SK-N-SH (cell line): ENCODE results near the gene CFDP1. TPM values are rescaled to one million over a fixed set of nuclear protein-coding genes. Genes with fewer than 3 reads are reported as not detected.

Experiments used
- CTCF ChIA-PET: fragments of 300-600, 350-600 bp; formaldehyde crosslinking; extraction: SDS; loops from one replicate; lab custom pipeline; 2021; lab: Yijun Ruan, JAX
- POLR2A ChIA-PET: fragments of 350-600 bp; sonication (Branson Sonifier 250); formaldehyde crosslinking; extraction: SDS; loops from one replicate; lab custom pipeline; 2020; ENCODE audit warnings: antibody characterized with exemption, inconsistent platforms; lab: Yijun Ruan, JAX
- DNase-seq: peaks from one replicate; pipeline ENCODE4 v3.0.0; 2012
- H2AFZ ChIP-seq: fragments of 200-600 bp; sonication (generic); 2 replicates; pipeline ENCODE4 v1.8.1; 2016; ENCODE audit warnings: antibody characterized with exemption, mild to moderate bottlenecking, low read depth
- H3F3A ChIP-seq: fragments of 200-600 bp; sonication (generic); replicated peaks from 2 replicates; pipeline ENCODE3; 2016; ENCODE audit warnings: antibody characterized with exemption, mild to moderate bottlenecking; ENCODE audit not compliant: insufficient read depth
- H3K27ac ChIP-seq, 2 experiments: fragments of 200-500 bp in 1 of 2; fragments of 200-600 bp in 1 of 2; sonication (Bioruptor generic) in 1 of 2; sonication (generic), shearing (Covaris generic) in 1 of 2; 2 replicates each; pipeline versions ENCODE4 v1.5.1 to v1.6.1; 2014 to 2016; ENCODE audit warnings: low read depth in 2 of 2, inconsistent platforms in 1 of 2, low read length in 1 of 2, mild to moderate bottlenecking in 1 of 2, mixed read lengths in 1 of 2
- H3K27me3 ChIP-seq: fragments of 200-600 bp; sonication (generic), shearing (Covaris generic); 2 replicates; pipeline ENCODE4 v1.6.1; 2016; ENCODE audit warnings: mixed run types; ENCODE audit not compliant: insufficient read depth
- H3K36me3 ChIP-seq, 2 experiments: fragments of 200-500 bp in 1 of 2; fragments of 200-600 bp in 1 of 2; sonication (Bioruptor generic) in 1 of 2; sonication (generic) in 1 of 2; replicated peaks in 1 of 2; 2 replicates each; pipeline versions ENCODE3 to v1.5.1; 2014 to 2016; ENCODE audit warnings: low read length in 1 of 2, mild to moderate bottlenecking in 1 of 2; ENCODE audit not compliant: insufficient read depth in 2 of 2, control insufficient read depth in 1 of 2
- H3K4me1 ChIP-seq, 2 experiments: fragments of 200-500 bp in 1 of 2; fragments of 200-600 bp in 1 of 2; sonication (Bioruptor generic) in 1 of 2; sonication (generic), shearing (Covaris generic) in 1 of 2; 2 replicates each; pipeline versions ENCODE4 v1.5.1 to v1.6.1; 2014 to 2016; ENCODE audit warnings: low read depth in 1 of 2, low read length in 1 of 2, mixed run types in 1 of 2; ENCODE audit not compliant: insufficient read depth in 2 of 2, control insufficient read depth in 1 of 2
- H3K4me2 ChIP-seq: fragments of 200-600 bp; sonication (generic), shearing (Covaris generic); 2 replicates; pipeline ENCODE4 v1.6.1; 2017; ENCODE audit warnings: mixed run types
- H3K4me3 ChIP-seq, 2 experiments: fragments of 200-500 bp in 1 of 2; fragments of 200-600 bp in 1 of 2; sonication (Bioruptor generic) in 1 of 2; sonication (generic), shearing (Covaris generic) in 1 of 2; 2 replicates each; pipeline versions ENCODE4 v1.5.1 to v1.8.1; 2014 to 2016; ENCODE audit warnings: low read depth in 2 of 2, inconsistent platforms in 1 of 2, low read length in 1 of 2, mild to moderate bottlenecking in 1 of 2, mixed read lengths in 1 of 2, moderate library complexity in 1 of 2
- H3K79me2 ChIP-seq: fragments of 200-600 bp; sonication (generic); 2 replicates; pipeline ENCODE4 v1.8.1; 2017; ENCODE audit warnings: mild to moderate bottlenecking; ENCODE audit not compliant: insufficient read depth
- H3K9ac ChIP-seq: fragments of 200-600 bp; sonication (generic); 2 replicates; pipeline ENCODE4 v1.6.1; 2017; ENCODE audit warnings: mixed run types
- H3K9me2 ChIP-seq: fragments of 200-600 bp; sonication (generic); 2 replicates; pipeline ENCODE4 v1.6.1; 2017; ENCODE audit warnings: mixed run types
- H3K9me3 ChIP-seq: fragments of 200-600 bp; sonication (generic); 2 replicates; pipeline ENCODE4 v1.6.1; 2017; ENCODE audit warnings: mixed run types, mild to moderate bottlenecking, moderate library complexity
- H4K20me1 ChIP-seq: fragments of 200-600 bp; sonication (generic); 2 replicates; pipeline ENCODE4 v1.6.1; 2017; ENCODE audit warnings: mild to moderate bottlenecking, mixed run types; ENCODE audit not compliant: insufficient read depth
- CHD2 ChIP-seq: fragments of 150-350 bp; IDR thresholded peaks from 2 replicates; pipeline ENCODE4 v1.6.1; 2018; ENCODE audit warnings: low read length; ENCODE audit not compliant: partially characterized antibody
- EZH2phosphoT487 ChIP-seq: fragments of 200-600 bp; sonication (generic); IDR thresholded peaks from 2 replicates; pipeline ENCODE4 v1.6.1; 2017; ENCODE audit warnings: low read depth, mixed run types, mild to moderate bottlenecking, antibody characterized with exemption, moderate library complexity, borderline replicate concordance
- FOSL2 ChIP-seq: IDR thresholded peaks from 2 replicates; pipeline ENCODE4 v1.4.0; 2012; ENCODE audit warnings: low read depth, mild to moderate bottlenecking, moderate library complexity, borderline replicate concordance
- FOXJ3 ChIP-seq: sonication (generic); formaldehyde crosslinking; IDR thresholded peaks from 2 replicates; pipeline ENCODE4 v1.5.1; 2020; ENCODE audit warnings: mild to moderate bottlenecking, missing genetic modification reagents
- FOXM1 ChIP-seq: IDR thresholded peaks from 2 replicates; pipeline ENCODE4 v1.4.0; 2012; ENCODE audit warnings: low read depth, mild to moderate bottlenecking
- GABPA ChIP-seq: IDR thresholded peaks from 2 replicates; pipeline ENCODE4 v1.4.0; 2012; ENCODE audit warnings: low read depth, mild to moderate bottlenecking
- GATA2 ChIP-seq: sonication (generic); formaldehyde crosslinking; IDR thresholded peaks from 2 replicates; pipeline ENCODE4 v1.5.0; 2020; ENCODE audit warnings: mild to moderate bottlenecking, missing genetic modification reagents
- JUND ChIP-seq: IDR thresholded peaks from 2 replicates; pipeline ENCODE4 v1.4.0; 2012
- MEF2A ChIP-seq: IDR thresholded peaks from 2 replicates; pipeline ENCODE4 v1.4.0; 2012; ENCODE audit warnings: low read depth, borderline replicate concordance
- NFIC ChIP-seq: IDR thresholded peaks from 2 replicates; pipeline ENCODE4 v1.4.0; 2012; ENCODE audit warnings: borderline replicate concordance
- NRF1 ChIP-seq: IDR thresholded peaks from 2 replicates; pipeline ENCODE4 v1.6.1; 2012; ENCODE audit warnings: low read depth, mild to moderate bottlenecking, low read length
- POLR2AphosphoS5 ChIP-seq: IDR thresholded peaks from 2 replicates; pipeline ENCODE4 v1.6.1; 2012; ENCODE audit warnings: low read depth, low read length
- RAD21 ChIP-seq: IDR thresholded peaks from 2 replicates; pipeline ENCODE4 v1.6.1; 2012; ENCODE audit warnings: mild to moderate bottlenecking, low read length
- RCOR1 ChIP-seq: fragments of 150-350 bp; IDR thresholded peaks from 2 replicates; pipeline ENCODE4 v1.6.1; 2017; ENCODE audit warnings: antibody characterized with exemption, low read length
- RFX5 ChIP-seq: IDR thresholded peaks from 2 replicates; pipeline ENCODE4 v1.6.1; 2012; ENCODE audit warnings: mild to moderate bottlenecking, improper control_type of control experiment, low read length
- RXRA ChIP-seq: IDR thresholded peaks from 2 replicates; pipeline ENCODE4 v1.4.0; 2012; ENCODE audit warnings: low read depth, mild to moderate bottlenecking, borderline replicate concordance
- TAF1 ChIP-seq: IDR thresholded peaks from 2 replicates; pipeline ENCODE4 v1.6.1; 2012; ENCODE audit warnings: low read depth, mild to moderate bottlenecking, low read length, moderate library complexity, borderline replicate concordance
- YY1 ChIP-seq: IDR thresholded peaks from 2 replicates; pipeline ENCODE4 v1.4.0; 2012; ENCODE audit warnings: low read depth, mild to moderate bottlenecking
- WGBS: methylation state at CpG from one replicate; pipeline ENCODE4 v1.1.6; 2017; ENCODE audit warnings: low lambda C conversion rate; 5-methylcytosine and 5-hydroxymethylcytosine counted together
- polyA plus RNA-seq, 3 experiments: library from polyadenylated mRNA; depleted of rRNA; stranded (reverse); fragments of >200 nt; gene quantifications; 2 replicates each; pipeline ENCODE4 v1.2.3, GENCODE V29; 2012
- TF ChIP-seq, protein P1 (sequence below): IDR thresholded peaks from 2 replicates; pipeline ENCODE4; 2012
- TF ChIP-seq, protein P2 (sequence below): IDR thresholded peaks from 2 replicates; pipeline ENCODE4 v1.4.0; 2012; ENCODE audit warnings: low read depth, borderline replicate concordance
- TF ChIP-seq, protein P3 (sequence below): IDR thresholded peaks from 2 replicates; pipeline ENCODE4 v1.4.0; 2012; ENCODE audit warnings: low read depth
- TF ChIP-seq, protein P4 (sequence below): fragments of 150-350 bp; IDR thresholded peaks from 2 replicates; pipeline ENCODE4 v1.6.1; 2016; ENCODE audit warnings: mild to moderate bottlenecking, low read depth, low read length

CFDP1 gene
- polyA plus RNA-seq, 1 of the 3 experiments (the other 2 are of a cell fraction), result 46.0 TPM

GRCh38 chr16:75323198-75323597 lies 110.1 kb downstream of the CFDP1 start:
- no peak overlapping the region for H2AFZ ChIP-seq
- no peaks in the 10 kb centered on the region for H3K9me3 ChIP-seq
- peak overlapping the region; percentile 40; the same call in 1 of the 2 replicates for H3K9ac ChIP-seq
- no peaks in the 10 kb centered on the region for H4K20me1 ChIP-seq
- H3K79me2 ChIP-seq, result no peaks in the 10 kb centered on the region; the same call in 1 of the 2 replicates
- no peaks in the 10 kb centered on the region for H3K36me3 ChIP-seq
- H3K4me2 ChIP-seq, result no peak overlapping the region
- peaks cover 40% of the 10 kb centered on the region for H3F3A ChIP-seq
- CTCF ChIA-PET, result interaction anchor here (0.8 to 1.4 kb wide), 2 partner anchors 90 to 124 kb away, joined by 3 to 5 read pairs; no protein-coding TSS in a partner anchor
- TF ChIP-seq, protein P1, sequence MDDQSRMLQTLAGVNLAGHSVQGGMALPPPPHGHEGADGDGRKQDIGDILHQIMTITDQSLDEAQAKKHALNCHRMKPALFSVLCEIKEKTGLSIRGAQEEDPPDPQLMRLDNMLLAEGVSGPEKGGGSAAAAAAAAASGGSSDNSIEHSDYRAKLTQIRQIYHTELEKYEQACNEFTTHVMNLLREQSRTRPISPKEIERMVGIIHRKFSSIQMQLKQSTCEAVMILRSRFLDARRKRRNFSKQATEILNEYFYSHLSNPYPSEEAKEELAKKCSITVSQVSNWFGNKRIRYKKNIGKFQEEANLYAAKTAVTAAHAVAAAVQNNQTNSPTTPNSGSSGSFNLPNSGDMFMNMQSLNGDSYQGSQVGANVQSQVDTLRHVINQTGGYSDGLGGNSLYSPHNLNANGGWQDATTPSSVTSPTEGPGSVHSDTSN, result no peak
- TF ChIP-seq JUND (no peak), CHD2 (no peak), FOXJ3 (CRISPR knock-in tag) (no peak), RXRA (no peak), FOXM1 (no peak), RCOR1 (no peak), MEF2A (no peak), NRF1 (no peak)
- TF ChIP-seq, protein P2, sequence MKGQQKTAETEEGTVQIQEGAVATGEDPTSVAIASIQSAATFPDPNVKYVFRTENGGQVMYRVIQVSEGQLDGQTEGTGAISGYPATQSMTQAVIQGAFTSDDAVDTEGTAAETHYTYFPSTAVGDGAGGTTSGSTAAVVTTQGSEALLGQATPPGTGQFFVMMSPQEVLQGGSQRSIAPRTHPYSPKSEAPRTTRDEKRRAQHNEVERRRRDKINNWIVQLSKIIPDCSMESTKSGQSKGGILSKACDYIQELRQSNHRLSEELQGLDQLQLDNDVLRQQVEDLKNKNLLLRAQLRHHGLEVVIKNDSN, result no peak
- TF ChIP-seq, all 33 proteins: peak for 0
- peaks cover 10 to 20% of the 10 kb centered on the region in 2 experiments for H3K4me1 ChIP-seq
- peak overlapping the region in 1 of 2 experiments; percentile 100; a peak in 2 of 4 replicates for H3K27ac ChIP-seq
- H3K9me2 ChIP-seq, result no peaks in the 10 kb centered on the region
- H3K4me3 ChIP-seq, result no peak overlapping the region
- DNase-seq, result no peak
- H3K27me3 ChIP-seq, result no peaks in the 10 kb centered on the region
- POLR2A ChIA-PET, result no interaction called here
- 79% methylated on average over 4 of the region's 4 CpGs for WGBS

- Histone ChIP-seq H3K27me3 (no peaks in the 10 kb centered on the region), H3F3A (peaks cover 40% of the 10 kb centered on the region), H2AFZ (no peak overlapping the region), H3K27ac (peak overlapping the region in 1 of 2 experiments; percentile 100; a peak in 2 of 4 replicates), H3K9me3 (no peaks in the 10 kb centered on the region), H3K4me3 (no peak overlapping the region), H4K20me1 (no peaks in the 10 kb centered on the region), H3K4me2 (no peak overlapping the region), H3K9ac (peak overlapping the region; percentile 40; the same call in 1 of the 2 replicates), H3K79me2 (peaks cover 4% of the 10 kb centered on the region), H3K4me1 (peaks cover 10 to 20% of the 10 kb centered on the region in 2 experiments), H3K9me2 (no peaks in the 10 kb centered on the region), H3K36me3 (no peaks in the 10 kb centered on the region)
- ChIA-PET CTCF (interaction anchor here (1.4 kb wide), 1 partner anchor 89 kb away, joined by 5 read pairs; no protein-coding TSS in a partner anchor), POLR2A (no interaction called here)
- 40% methylated on average over 3 of the region's 3 CpGs for WGBS
- no peak for TF ChIP-seq POLR2AphosphoS5
- TF ChIP-seq JUND, result 0 out of 2 replicates have a peak, but pooled peaks have one; percentile 12
- no peak for TF ChIP-seq RFX5
- no peak for TF ChIP-seq NFIC
- TF ChIP-seq MEF2A, result no peak
- peak; percentile 31; the same call in 1 of the 2 replicates for TF ChIP-seq FOSL2
- TF ChIP-seq, protein P3, sequence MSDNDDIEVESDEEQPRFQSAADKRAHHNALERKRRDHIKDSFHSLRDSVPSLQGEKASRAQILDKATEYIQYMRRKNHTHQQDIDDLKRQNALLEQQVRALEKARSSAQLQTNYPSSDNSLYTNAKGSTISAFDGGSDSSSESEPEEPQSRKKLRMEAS, result no peak
- no peak for TF ChIP-seq TAF1
- TF ChIP-seq, protein P1, result no peak
- TF ChIP-seq CHD2, result no peak
- TF ChIP-seq RAD21, result no peak
- TF ChIP-seq EZH2phosphoT487, result no peak
- TF ChIP-seq GABPA, result no peak
- TF ChIP-seq, protein P4, sequence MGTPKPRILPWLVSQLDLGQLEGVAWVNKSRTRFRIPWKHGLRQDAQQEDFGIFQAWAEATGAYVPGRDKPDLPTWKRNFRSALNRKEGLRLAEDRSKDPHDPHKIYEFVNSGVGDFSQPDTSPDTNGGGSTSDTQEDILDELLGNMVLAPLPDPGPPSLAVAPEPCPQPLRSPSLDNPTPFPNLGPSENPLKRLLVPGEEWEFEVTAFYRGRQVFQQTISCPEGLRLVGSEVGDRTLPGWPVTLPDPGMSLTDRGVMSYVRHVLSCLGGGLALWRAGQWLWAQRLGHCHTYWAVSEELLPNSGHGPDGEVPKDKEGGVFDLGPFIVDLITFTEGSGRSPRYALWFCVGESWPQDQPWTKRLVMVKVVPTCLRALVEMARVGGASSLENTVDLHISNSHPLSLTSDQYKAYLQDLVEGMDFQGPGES, result no peak
- no peak for TF ChIP-seq FOXM1
- TF ChIP-seq YY1, result no peak
- no peak for TF ChIP-seq GATA2 (CRISPR knock-in tag)
- no peak for DNase-seq
These were observed 110.6 kb downstream of the CFDP1 start for GRCh38 chr16:75322740-75323139.
